Small intestine (tissue), 16 donors: ENCODE data around the gene SEZ6L2. TPM values are rescaled to one million over a fixed set of nuclear protein-coding genes. Genes with fewer than 3 reads are reported as not detected.
"Not testable (repeated sequence)": the region's sequence is repeated elsewhere in the genome, so short reads cannot be mapped to it uniquely, and the experiment has no call there.

Experiments used
- DNase-seq, 2 donors: peaks; one replicate each; pipeline versions ENCODE4 v3.0.0 to v3.0.0-alpha.2; 2013
- FAIRE-seq: peaks from 2 replicates; lab custom pipeline; 2012; peaks lifted over from hg19 to GRCh38; lab: Jason Lieb, UNC
- H3K27ac ChIP-seq, 3 donors: one replicate each; pipeline ENCODE4 v1.5.1; 2013; ENCODE audit warnings: low read length in 2 of 3, mild to moderate bottlenecking in 2 of 3, control low read depth in 1 of 3, inconsistent platforms in 1 of 3, low read depth in 1 of 3, moderate library complexity in 1 of 3
- H3K27me3 ChIP-seq, 3 donors: one replicate each; pipeline ENCODE4 v1.6.1; 2013; ENCODE audit warnings: low read length in 3 of 3, inconsistent platforms in 1 of 3; ENCODE audit not compliant: control insufficient read depth in 3 of 3, insufficient read depth in 3 of 3
- H3K36me3 ChIP-seq, 3 donors: one replicate each; pipeline ENCODE4 v1.6.1; 2013; ENCODE audit warnings: low read length in 3 of 3, inconsistent platforms in 1 of 3, low read depth in 1 of 3, mild to moderate bottlenecking in 1 of 3, moderate library complexity in 1 of 3; ENCODE audit not compliant: control insufficient read depth in 3 of 3, insufficient read depth in 2 of 3
- H3K4me1 ChIP-seq, 3 donors: one replicate each; pipeline ENCODE4 v1.6.1; 2013; ENCODE audit warnings: low read length in 2 of 3, inconsistent platforms in 1 of 3, low read depth in 1 of 3, mild to moderate bottlenecking in 1 of 3, moderate library complexity in 1 of 3; ENCODE audit not compliant: control insufficient read depth in 3 of 3, insufficient read depth in 2 of 3
- H3K4me3 ChIP-seq, 3 donors: one replicate each; pipeline ENCODE4 v1.5.1; 2013; ENCODE audit warnings: low read length in 3 of 3, control low read depth in 1 of 3, inconsistent platforms in 1 of 3, low read depth in 1 of 3, mild to moderate bottlenecking in 1 of 3, moderate library complexity in 1 of 3
- H3K9me3 ChIP-seq, 2 donors: one replicate each; pipeline ENCODE4 v1.6.1; 2013; ENCODE audit warnings: low read depth in 1 of 2, low read length in 1 of 2; ENCODE audit not compliant: control insufficient read depth in 2 of 2, insufficient read depth in 1 of 2
- WGBS, 3 donors: extraction: QIAGEN DNeasy Blood & Tissue Kit; methylation state at CpG; one replicate each; pipeline ENCODE4 v1.1.7; 2013; 5-methylcytosine and 5-hydroxymethylcytosine counted together
- long read RNA-seq, 10 donors: transcript quantifications; one replicate each; lab custom pipeline, GENCODE V29; 2026
- polyA plus RNA-seq, 4 donors: library from polyadenylated mRNA; stranded (reverse) in 3 of 4; unstranded in 1 of 4; fragments of 200-250 nt in 3 of 4; fragments of 120-200 nt in 1 of 4; gene quantifications; one replicate each; pipeline versions ENCODE4 v1.2.1 to v1.2.3, GENCODE V29; 2013
- donor health status: healthy with polysubstance abuse.
- donor health status: control.
- donor health status: control.
- donor health status: Bipolar disorder and iron deficiency.
- donor health status: healthy.

SEZ6L2 gene
- 10 to 100 TPM in 2 of 4 donors, under 1 TPM in 2; 0.67 to 38.9 (median 8.8) TPM for polyA plus RNA-seq
- long read RNA-seq, donor 1, result 0 reads
- long read RNA-seq, donor 2, partial matches to known transcripts, result 7 of 9 reads
- long read RNA-seq, donor 2, other reads (novel, unspliced or antisense), result 0 of 9 reads
- long read RNA-seq, donor 3, partial matches to known transcripts, result 23 of 23 reads
- long read RNA-seq, donor 3, other reads (novel, unspliced or antisense), result 0 of 23 reads
- long read RNA-seq, donor 4, result 0 reads
- long read RNA-seq, donor 5, result 0 reads
- long read RNA-seq, donor 6, partial matches to known transcripts, result 7 of 8 reads
- long read RNA-seq, donor 6, other reads (novel, unspliced or antisense), result 0 of 8 reads
- long read RNA-seq, donor 7, result 0 reads
- long read RNA-seq, donor 8, result 0 reads
- long read RNA-seq, donor 9, result 0 reads
- long read RNA-seq, donor 10, partial matches to known transcripts, result 12 of 15 reads
- long read RNA-seq, donor 10, other reads (novel, unspliced or antisense), result 0 of 15 reads

- peak within 1 kb of the TSS; percentile 53 to 63 (median 53) for H3K4me3 ChIP-seq
- peaks cover 0 to 20% (median 0%) of the 10 kb centered on the region in 3 donors for H3K36me3 ChIP-seq
- DNase-seq, result peak; percentile 86 to 94
- no peaks in the 10 kb centered on the region for H3K9me3 ChIP-seq
- peaks cover 0 to 9% (median 0%) of the 10 kb centered on the region in 3 donors for H3K27me3 ChIP-seq
- 1% methylated on average over 26 to 29 of the region's 29 CpGs for WGBS, 3 donors
- no peak for FAIRE-seq
- peak within 1 kb of the TSS; percentile 5 to 90 (median 80) for H3K27ac ChIP-seq
- H3K4me1 ChIP-seq, result peaks cover 0 to 34% (median 0%) of the 10 kb centered on the region in 3 donors
These were observed at the start of gene SEZ6L2 for GRCh38 chr16:29899516-29900101. Gene SEZ6L2, minus strand, starts transcription at chr16:29899550. Its CDS starts 531 bp downstream, at chr16:29899019.

DNA sequence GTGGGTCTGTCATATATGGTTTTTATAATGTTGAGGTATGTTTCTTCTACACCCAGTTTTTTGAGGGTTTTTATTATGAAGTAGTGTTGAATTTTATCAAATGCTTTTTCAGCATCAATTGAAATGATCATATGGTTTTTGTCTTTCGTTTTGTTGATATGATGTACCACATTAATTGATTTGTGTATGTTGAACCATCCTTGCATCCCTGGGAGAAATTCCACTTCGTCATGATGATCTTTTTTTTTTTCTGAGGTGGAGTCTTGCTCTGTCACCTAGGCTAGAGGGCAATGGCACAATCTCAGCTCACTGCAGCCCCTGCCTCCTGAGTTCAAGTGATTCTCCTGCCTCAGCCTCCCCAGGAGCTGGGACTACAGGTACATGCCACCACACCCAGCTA, 48.5 kb upstream of the SEZ6L2 start:
- H3K27me3 ChIP-seq, result no peaks in the 10 kb centered on the region
- H3K9me3 ChIP-seq, result peaks cover 0 to 10% of the 10 kb centered on the region in 2 donors
- no peak overlapping the region for H3K4me3 ChIP-seq
- no peak for DNase-seq
- H3K36me3 ChIP-seq, result no peaks in the 10 kb centered on the region
- H3K4me1 ChIP-seq, result peaks cover 0 to 35% (median 0%) of the 10 kb centered on the region in 3 donors
- WGBS, 3 donors, result 84 to 89% (median 88%) methylated on average over 2 of the region's 2 CpGs
- H3K27ac ChIP-seq, result no peak overlapping the region
- no peak for FAIRE-seq

- H3K27ac ChIP-seq, result peak overlapping the region; percentile 66 to 83 (median 76)
- H3K27me3 ChIP-seq, result no peaks in the 10 kb centered on the region
- DNase-seq, result peak; percentile 95 to 97
- H3K4me3 ChIP-seq, result no peak overlapping the region
- peaks cover 0 to 15% of the 10 kb centered on the region in 2 donors for H3K9me3 ChIP-seq
- no peaks in the 10 kb centered on the region for H3K36me3 ChIP-seq
- no peak for FAIRE-seq
- H3K4me1 ChIP-seq, result peaks cover 0 to 31% (median 0%) of the 10 kb centered on the region in 3 donors
- 16 to 39% (median 38%) methylated on average over 11 of the region's 11 CpGs for WGBS, 3 donors
These were observed 44.8 kb upstream of the SEZ6L2 start for GRCh38 chr16:29943846-29944799.

GRCh38 chr16:29940656-29941055, 41.3 kb upstream of the SEZ6L2 start:
- Histone ChIP-seq H3K36me3 (no peaks in the 10 kb centered on the region), H3K27ac (no peak overlapping the region), H3K27me3 (no peaks in the 10 kb centered on the region), H3K4me3 (no peak overlapping the region), H3K9me3 (peaks cover 0 to 15% of the 10 kb centered on the region in 2 donors), H3K4me1 (peaks cover 0 to 31% (median 0%) of the 10 kb centered on the region in 3 donors)
- WGBS, 3 donors, result 78 to 91% (median 90%) methylated on average over 4 of the region's 4 CpGs
- FAIRE-seq (no peak), DNase-seq (no peak)

GRCh38 chr16:29931750-29932149, 32.4 kb upstream of the SEZ6L2 start:
- not testable (repeated sequence) for H3K4me3 ChIP-seq, H3K27me3 ChIP-seq, FAIRE-seq, H3K4me1 ChIP-seq, H3K27ac ChIP-seq, DNase-seq, H3K36me3 ChIP-seq, H3K9me3 ChIP-seq
- WGBS, 3 donors, result 85 to 92% (median 88%) methylated on average over 2 of the region's 2 CpGs

- Histone ChIP-seq H3K9me3 (no peaks in the 10 kb centered on the region), H3K27me3 (no peaks in the 10 kb centered on the region), H3K27ac (peak overlapping the region in 2 of 3 donors; percentile 72 to 88), H3K4me1 (peaks cover 0 to 15% (median 3%) of the 10 kb centered on the region in 3 donors), H3K4me3 (peak overlapping the region in 2 of 3 donors; percentile 64 to 90), H3K36me3 (peaks cover 0 to 14% (median 9%) of the 10 kb centered on the region in 3 donors)
- FAIRE-seq (no peak), DNase-seq (peak in 1 of 2 donors; percentile 29)
- 42 to 61% (median 45%) methylated on average over 12 of the region's 12 CpGs for WGBS, 3 donors
These were observed 27.9 kb upstream of the SEZ6L2 start for GRCh38 chr16:29927070-29927905.

DNA sequence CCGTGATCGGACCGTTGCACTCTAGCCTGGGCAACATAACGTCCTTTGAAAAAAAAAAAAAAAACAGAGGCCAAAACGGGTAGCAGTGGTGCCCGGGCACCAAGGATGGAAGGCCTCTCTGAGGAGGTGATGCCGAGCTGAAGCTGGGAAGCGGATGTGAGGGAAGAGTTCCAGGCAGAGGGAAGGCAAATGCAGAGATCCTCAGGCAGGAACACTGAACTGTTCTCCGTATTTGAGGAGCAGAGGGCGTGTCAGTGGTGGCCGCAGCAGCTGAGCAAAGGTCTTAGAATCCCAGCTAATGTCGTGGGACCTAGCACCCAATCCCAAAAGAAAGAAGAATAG, 27.3 kb upstream of the SEZ6L2 start:
- Histone ChIP-seq H3K4me1 (peaks cover 0 to 15% (median 3%) of the 10 kb centered on the region in 3 donors), H3K9me3 (no peaks in the 10 kb centered on the region), H3K27ac (peak overlapping the region; percentile 65 to 88 (median 72)), H3K4me3 (peak overlapping the region; percentile 32 to 90 (median 64)), H3K27me3 (no peaks in the 10 kb centered on the region), H3K36me3 (peaks cover 0 to 15% (median 13%) of the 10 kb centered on the region in 3 donors)
- DNase-seq, result peak; percentile 62 to 75
- 6 to 8% (median 8%) methylated on average over 12 of the region's 12 CpGs for WGBS, 3 donors
- FAIRE-seq, result no peak
